NCI-H128 (cell line): Measurements from ENCODE around the gene FXYD3.
"Not testable (repeated sequence)": the region's sequence is repeated elsewhere in the genome, so short reads cannot be mapped to it uniquely, and the experiment has no call there.

Source experiments
- DNase-seq: peaks from one replicate; lab custom pipeline; 2025; ENCODE audit not compliant: unreplicated experiment; lab: John Stamatoyannopoulos, UW

Gene FXYD3

GRCh38 chr19:35085947-35086346, 29.7 kb upstream of the FXYD3 start:
- DNase-seq, result no peak

GRCh38 chr19:35086455-35086854, 29.2 kb upstream of the FXYD3 start:
- DNase-seq, result no peak

GRCh38 chr19:35087393-35087792, 28.2 kb upstream of the FXYD3 start:
- DNase-seq, result no peak

- DNase-seq, result no peak
These were observed 27.3 kb upstream of the FXYD3 start for GRCh38 chr19:35088131-35088913.

GRCh38 chr19:35089554-35089953, 26.1 kb upstream of the FXYD3 start:
- DNase-seq, result no peak

GRCh38 chr19:35090160-35090505, 25.5 kb upstream of the FXYD3 start:
- DNase-seq, result no peak

GRCh38 chr19:35090506-35091214, 25.0 kb upstream of the FXYD3 start:
- DNase-seq, result no peak

GRCh38 chr19:35093430-35093829, 22.2 kb upstream of the FXYD3 start:
- DNase-seq, result no peak

- no peak for DNase-seq
These were observed 21.5 kb upstream of the FXYD3 start for GRCh38 chr19:35093941-35094647.

- no peak for DNase-seq
These were observed 21.0 kb upstream of the FXYD3 start for GRCh38 chr19:35094656-35095055.

GRCh38 chr19:35095667-35096368, 19.8 kb upstream of the FXYD3 start:
- DNase-seq, result no peak

GRCh38 chr19:35098413-35099049, 17.1 kb upstream of the FXYD3 start:
- no peak for DNase-seq

- DNase-seq, result no peak
These were observed 16.3 kb upstream of the FXYD3 start for GRCh38 chr19:35099155-35099896.

- DNase-seq, result no peak
These were observed 15.7 kb upstream of the FXYD3 start for GRCh38 chr19:35099897-35100275.

GRCh38 chr19:35100588-35101533, 14.8 kb upstream of the FXYD3 start:
- no peak for DNase-seq

- DNase-seq, result not testable (repeated sequence)
These were observed 13.7 kb upstream of the FXYD3 start for GRCh38 chr19:35101949-35102348.

- not testable (repeated sequence) for DNase-seq
These were observed 12.0 kb upstream of the FXYD3 start for GRCh38 chr19:35103614-35104013.

GRCh38 chr19:35104361-35104760, 11.3 kb upstream of the FXYD3 start:
- no peak for DNase-seq

- DNase-seq, result no peak
These were observed 10.6 kb upstream of the FXYD3 start for GRCh38 chr19:35105047-35105410.
